T-helper 9 cell (primary cell): Measurements from ENCODE around the gene GAPDHS.

ENCODE experiments used
- DNase-seq: peaks from one replicate; pipeline ENCODE4 v3.0.0-alpha.2; 2020

The GAPDHS gene

GRCh38 chr19:35558400-35559280 lies 25.4 kb downstream of the GAPDHS start:
- DNase-seq: no peak

- DNase-seq: no peak
Measured at GRCh38 chr19:35559281-35559659, 26.0 kb downstream of the GAPDHS start.

- no peak for DNase-seq
Measured at GRCh38 chr19:35559781-35560180, 26.5 kb downstream of the GAPDHS start.

- no peak for DNase-seq
Measured at GRCh38 chr19:35560271-35560670, 27.0 kb downstream of the GAPDHS start.

GRCh38 chr19:35560677-35561076 lies 27.4 kb downstream of the GAPDHS start:
- DNase-seq: no peak

- DNase-seq: no peak
Measured at GRCh38 chr19:35561436-35561835, 28.2 kb downstream of the GAPDHS start.

GRCh38 chr19:35562336-35562735 lies 29.1 kb downstream of the GAPDHS start:
- DNase-seq: no peak

- DNase-seq: no peak
Measured at GRCh38 chr19:35562776-35563175, 29.5 kb downstream of the GAPDHS start.

GRCh38 chr19:35563207-35563829 lies 30.1 kb downstream of the GAPDHS start, which contains the start of gene ATP4A:
Gene ATP4A (minus strand): TSS chr19:35563658. CDS start chr19:35563629, 29 bp downstream.
- no peak for DNase-seq

- no peak for DNase-seq
Measured at GRCh38 chr19:35565016-35565856, 32.0 kb downstream of the GAPDHS start.

GRCh38 chr19:35566738-35567137 lies 33.5 kb downstream of the GAPDHS start:
- DNase-seq: no peak

- DNase-seq: no peak
Measured at GRCh38 chr19:35569281-35569781, 36.1 kb downstream of the GAPDHS start.

- no peak for DNase-seq
Measured at GRCh38 chr19:35571406-35571965, 38.2 kb downstream of the GAPDHS start.

GRCh38 chr19:35577918-35578317 lies 44.7 kb downstream of the GAPDHS start:
- no peak for DNase-seq

- DNase-seq: no peak
Measured at GRCh38 chr19:35578707-35579106, 45.5 kb downstream of the GAPDHS start.

GRCh38 chr19:35582760-35583159 lies 49.5 kb downstream of the GAPDHS start:
- no peak for DNase-seq

- no peak for DNase-seq
Measured at GRCh38 chr19:35585848-35586247, 52.6 kb downstream of the GAPDHS start, which contains the start of gene PMIS2. Gene PMIS2 (plus strand): TSS chr19:35586173. CDS start chr19:35586260, 87 bp downstream.

GRCh38 chr19:35587321-35587720 lies 54.1 kb downstream of the GAPDHS start:
- no peak for DNase-seq

GRCh38 chr19:35590875-35591274 lies 57.6 kb downstream of the GAPDHS start:
- DNase-seq: no peak

GRCh38 chr19:35592226-35592625 lies 59.0 kb downstream of the GAPDHS start:
- no peak for DNase-seq
